HepG2 (cell line): ENCODE results near the gene ERBB4. TPM values are rescaled to one million over a fixed set of nuclear protein-coding genes. Genes with fewer than 3 reads are reported as not detected.

Experiments used
- ATAC-seq: fragments of 200-7000 bp; cut with Tn5 transposase; 3 replicates; pipeline ENCODE4 v1.9.1; 2020; ENCODE audit warnings: mild to moderate bottlenecking, moderate library complexity
- BruUV-seq: library from RNA; stranded (reverse); fragments of 400-500 nt; replicated peaks from 2 replicates; lab custom pipeline; 2021; lab: Mats Ljungman, UMichigan
- CTCF ChIA-PET: fragments of 300-600 bp; formaldehyde crosslinking; extraction: SDS; loops from one replicate; lab custom pipeline; 2021; ENCODE audit warnings: low total read pairs, inconsistent platforms, low intra/inter-chr PET ratio; lab: Yijun Ruan, JAX
- POLR2A ChIA-PET: fragments of 350-600 bp; sonication (Branson Sonifier 250); formaldehyde crosslinking; loops from one replicate; lab custom pipeline; 2020; ENCODE audit warnings: antibody characterized with exemption, inconsistent platforms; lab: Yijun Ruan, JAX
- DNase-seq: peaks from one replicate; pipeline ENCODE4 v3.0.0-alpha.2; 2015; ENCODE audit warnings: low spot score
- FAIRE-seq: peaks from 3 replicates; lab custom pipeline; 2011; peaks lifted over from hg19 to GRCh38; lab: Jason Lieb, UNC
- H2AFZ ChIP-seq: one replicate; pipeline ENCODE4 v1.6.1; 2011; ENCODE audit warnings: low read length, inconsistent platforms
- H3K27ac ChIP-seq: fragments of 300-600 bp; 3 replicates; pipeline ENCODE4 v1.8.0; 2011; ENCODE audit warnings: mixed run types, mild to moderate bottlenecking, mixed read lengths, low read length, inconsistent platforms; ENCODE audit not compliant: insufficient read depth; ENCODE audit errors: extremely low read length
- H3K27me3 ChIP-seq, 2 experiments: fragments of 200-600 bp in 1 of 2; 2 replicates in 1 of 2; 3 replicates in 1 of 2; pipeline versions ENCODE4 v1.6.0 to v1.8.0; 2011; ENCODE audit warnings: low read length in 2 of 2, mild to moderate bottlenecking in 2 of 2, moderate library complexity in 2 of 2, inconsistent platforms in 1 of 2; ENCODE audit not compliant: insufficient read depth in 2 of 2, control insufficient read depth in 1 of 2
- H3K36me3 ChIP-seq, 2 experiments: fragments of 200-600 bp in 1 of 2; replicated peaks in 1 of 2; 2 replicates in 1 of 2; 3 replicates in 1 of 2; pipeline versions ENCODE4 v1.5.1 to v1.8.0; 2011; ENCODE audit warnings: low read length in 2 of 2, inconsistent platforms in 1 of 2; ENCODE audit not compliant: insufficient read depth in 2 of 2, control insufficient read depth in 1 of 2
- H3K4me1 ChIP-seq: 2 replicates; pipeline ENCODE4 v1.5.1; 2012; ENCODE audit warnings: low read length, inconsistent platforms; ENCODE audit not compliant: insufficient read depth
- H3K4me2 ChIP-seq: 2 replicates; pipeline ENCODE4 v1.6.0; 2011; ENCODE audit warnings: low read depth, low read length, inconsistent platforms
- H3K4me3 ChIP-seq, 3 experiments: fragments of 200-600 bp in 1 of 3; sonication (generic), shearing (Covaris generic) in 1 of 3; replicated peaks in 1 of 3; 2 replicates each; pipeline ENCODE4 v1.5.1; 2011 to 2016; ENCODE audit warnings: low read length in 3 of 3, inconsistent platforms in 2 of 3, low read depth in 2 of 3, mild to moderate bottlenecking in 2 of 3, control low read depth in 1 of 3, mixed read lengths in 1 of 3; ENCODE audit not compliant: insufficient read depth in 1 of 3
- H3K79me2 ChIP-seq: one replicate; pipeline ENCODE4 v1.6.1; 2011; ENCODE audit warnings: low read length, inconsistent platforms; ENCODE audit not compliant: insufficient read depth
- H3K9ac ChIP-seq: 2 replicates; pipeline ENCODE4 v1.6.0; 2011; ENCODE audit warnings: mild to moderate bottlenecking, low read depth, low read length, inconsistent platforms; ENCODE audit not compliant: insufficient read depth
- H3K9me3 ChIP-seq: 2 replicates; pipeline ENCODE4 v1.5.1; 2012; ENCODE audit warnings: mild to moderate bottlenecking, low read length
- H4K20me1 ChIP-seq: 2 replicates; pipeline ENCODE4 v1.6.0; 2011; ENCODE audit warnings: inconsistent platforms, mild to moderate bottlenecking, low read length, moderate library complexity; ENCODE audit not compliant: insufficient read depth
- BCL3 ChIP-seq: sonication (generic); formaldehyde crosslinking; IDR thresholded peaks from 2 replicates; pipeline ENCODE4 v1.5.1; 2020; ENCODE audit warnings: mild to moderate bottlenecking, missing genetic modification reagents, moderate library complexity
- DMAP1 ChIP-seq: IDR thresholded peaks from 2 replicates; pipeline ENCODE4 v1.6.1; 2016
- MAFK ChIP-seq, 2 experiments: IDR thresholded peaks in 1 of 2; conservative IDR thresholded peaks in 1 of 2; 2 replicates each; pipeline ENCODE4 v1.6.1; 2011; ENCODE audit warnings: improper control_type of control experiment in 2 of 2, low read length in 2 of 2
- SRSF9 ChIP-seq: fragments of 200-400 bp; formaldehyde crosslinking; IDR thresholded peaks from 2 replicates; pipeline ENCODE4 v1.6.1; 2018; ENCODE audit warnings: borderline replicate concordance, mild to moderate bottlenecking, low read depth, low read length; ENCODE audit not compliant: insufficient read depth, poor library complexity, severe bottlenecking
- U2AF2 ChIP-seq: fragments of 200-400 bp; formaldehyde crosslinking; IDR thresholded peaks from 2 replicates; pipeline ENCODE4 v1.6.1; 2017; ENCODE audit warnings: low read depth, mild to moderate bottlenecking, low read length
- WIZ ChIP-seq: sonication (generic); formaldehyde crosslinking; IDR thresholded peaks from 2 replicates; pipeline ENCODE4 v1.5.1; 2020; ENCODE audit warnings: mild to moderate bottlenecking, missing genetic modification reagents
- WGBS: methylation state at CpG from one replicate; pipeline ENCODE4 v1.1.6; 2017; ENCODE audit warnings: low lambda C conversion rate; 5-methylcytosine and 5-hydroxymethylcytosine counted together
- in situ Hi-C: cut with HindIII; loops from 2 replicates; pipeline ENCODE4 v1.10.0; 2017; ENCODE audit warnings: low pct_unique_long_range_greater_than_20kb; ENCODE audit not compliant: extremely low pct_ligation_motif_present
- intact Hi-C: fragments of 100-400 bp; cut with micrococcal nuclease; formaldehyde crosslinking; loops from one replicate; pipeline ENCODE4 v1.10.0; 2022; ENCODE audit not compliant: unreplicated experiment
- polyA plus RNA-seq, 8 experiments: library from polyadenylated mRNA; depleted of rRNA in 3 of 8; stranded (reverse) in 7 of 8; unstranded in 1 of 8; fragments of >200 nt; fragmentation: Illumina TruSeq in 4 of 8; extraction: Trizol in 4 of 8; gene quantifications; 2 replicates each; pipeline versions ENCODE4 v1.2.1 to v1.2.3, GENCODE V29; 2011 to 2016; ENCODE audit warnings: low read depth in 4 of 8, missing spikeins in 1 of 8, mixed read lengths in 1 of 8; ENCODE audit not compliant: insufficient read depth in 1 of 8
- total RNA-seq, 5 experiments: library from RNA; depleted of rRNA; stranded (reverse); fragments of >200 nt; fragmentation: Illumina TruSeq; extraction: Trizol; gene quantifications; 2 replicates each; pipeline ENCODE4 v1.2.3, GENCODE V29; 2016; ENCODE audit warnings: low read depth in 1 of 5

The ERBB4 gene
- total and polyA plus RNA-seq, 2 of the 13 experiments (the other 11 are each of a cell fraction or from before 2014, with no cell fraction given) = not detected

- H3K4me1 ChIP-seq = no peaks in the 10 kb centered on the region
- H3K79me2 ChIP-seq = no peaks in the 10 kb centered on the region
- ATAC-seq (no peak), FAIRE-seq (no peak), DNase-seq (no peak)
- H3K9ac ChIP-seq = no peak overlapping the region
- ChIA-PET POLR2A (no interaction called here), CTCF (interaction anchor here (1.1 to 1.3 kb wide), 2 partner anchors 399 to 400 kb away, joined by 3 to 8 read pairs; no protein-coding TSS in a partner anchor)
- in situ Hi-C loops (loop anchor here (10.0 kb wide), 1 partner anchor 403 kb away; no protein-coding TSS in a partner anchor), intact Hi-C loops (loop anchor here (1.0 to 5.0 kb wide), 3 partner anchors 400 to 1091 kb away; no protein-coding TSS in a partner anchor)
- TF ChIP-seq BCL3 (no peak), MAFK (conservative IDR thresholded peaks at IDR 0.05 in 1 of 2, IDR thresholded peaks at IDR 0.05 in 1 of 2; ENCODE audit: low read length in 2 of 2) (0 out of 4 replicates have a peak, but pooled peaks of 1 of the 2 experiments have one; percentile 12)
- H3K36me3 ChIP-seq = no peaks in the 10 kb centered on the region
- no peaks in the 10 kb centered on the region for H3K9me3 ChIP-seq
- no TSS peak for BruUV-seq
- H3K4me3 ChIP-seq = no peak overlapping the region
- no peaks in the 10 kb centered on the region for H3K27me3 ChIP-seq
- H4K20me1 ChIP-seq = no peaks in the 10 kb centered on the region
- no peak overlapping the region for H2AFZ ChIP-seq
- H3K4me2 ChIP-seq = no peak overlapping the region
- no peak overlapping the region for H3K27ac ChIP-seq
These were observed 9.3 kb upstream of the ERBB4 start for GRCh38 chr2:212547716-212548454.

- Histone ChIP-seq H3K27me3 (no peaks in the 10 kb centered on the region), H3K9ac (no peak overlapping the region), H3K4me1 (no peaks in the 10 kb centered on the region), H2AFZ (no peak overlapping the region), H3K9me3 (no peaks in the 10 kb centered on the region), H3K4me3 (no peak overlapping the region), H3K79me2 (no peaks in the 10 kb centered on the region), H3K4me2 (no peak overlapping the region), H4K20me1 (no peaks in the 10 kb centered on the region), H3K36me3 (no peaks in the 10 kb centered on the region), H3K27ac (no peak overlapping the region)
- CTCF ChIA-PET = no interaction called here
- DNase-seq (no peak), ATAC-seq (no peak), FAIRE-seq (no peak)
- in situ Hi-C loops (loop anchor here (10.0 kb wide), 1 partner anchor 402 kb away; no protein-coding TSS in a partner anchor), intact Hi-C loops (loop anchor here (5.0 kb wide), 1 partner anchor 1089 kb away; no protein-coding TSS in a partner anchor)
- POLR2A ChIA-PET = no interaction called here
- BruUV-seq = no TSS peak
- WGBS = 9% methylated on average over 1 of the region's 1 CpG
- TF ChIP-seq DMAP1 (no peak), WIZ (CRISPR knock-in tag) (no peak), SRSF9 (no peak), U2AF2 (no peak)
These were observed 8.1 kb upstream of the ERBB4 start for GRCh38 chr2:212546669-212547068.
